ENCODE results near the gene CFHR5.

CFHR5 gene

GRCh38 chr1:197042676-197043341 lies 65.5 kb downstream of the CFHR5 start:
- DNase-seq (ENCODE audit: low read depth in 2 of 2): no peak
- no peak overlapping the region for H3K4me3 ChIP-seq (replicated peaks in 1 of 2; ENCODE audit: low read depth in 2 of 2, low read length in 2 of 2)
- no peak for TF ChIP-seq CTCF (IDR thresholded peaks at IDR 0.05; ENCODE audit: low read depth, low read length)

- TF ChIP-seq CTCF (IDR thresholded peaks at IDR 0.05; ENCODE audit: low read depth, low read length): no peak
- H3K4me3 ChIP-seq (replicated peaks in 1 of 2; ENCODE audit: low read depth in 2 of 2, low read length in 2 of 2): no peak overlapping the region
- no peak for DNase-seq (ENCODE audit: low read depth in 2 of 2)
Measured at GRCh38 chr1:197049100-197049499, 71.7 kb downstream of the CFHR5 start.

Measured in cardiac fibroblast (primary cell).